Superior temporal gyrus (tissue), 1 donor: ENCODE data around the gene LRRK1.
"Not testable (repeated sequence)": the region's sequence is repeated elsewhere in the genome, so short reads cannot be mapped to it uniquely, and the experiment has no call there.

Experiments
- DNase-seq: peaks from one replicate; pipeline ENCODE4 v3.0.0-alpha.2; 2016; ENCODE audit errors: extremely low spot score

The LRRK1 gene

DNA sequence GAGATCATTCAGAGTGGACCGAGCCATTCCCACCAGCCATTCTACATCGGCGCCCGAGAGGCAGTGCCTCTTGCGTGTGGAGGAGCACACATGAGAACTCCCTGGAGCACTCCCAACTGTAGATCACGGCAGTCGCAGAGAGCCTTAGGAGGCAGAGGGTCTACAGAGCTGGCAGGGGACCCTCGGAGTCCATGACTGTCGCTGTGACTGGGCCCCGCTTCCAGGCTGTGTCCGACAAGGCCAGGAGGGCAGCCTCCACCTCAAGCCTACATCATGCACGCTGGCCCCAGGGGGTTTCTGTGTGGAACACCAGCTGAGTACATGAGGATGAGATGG lies 173.7 kb downstream of the LRRK1 start:
- DNase-seq = no peak

DNA sequence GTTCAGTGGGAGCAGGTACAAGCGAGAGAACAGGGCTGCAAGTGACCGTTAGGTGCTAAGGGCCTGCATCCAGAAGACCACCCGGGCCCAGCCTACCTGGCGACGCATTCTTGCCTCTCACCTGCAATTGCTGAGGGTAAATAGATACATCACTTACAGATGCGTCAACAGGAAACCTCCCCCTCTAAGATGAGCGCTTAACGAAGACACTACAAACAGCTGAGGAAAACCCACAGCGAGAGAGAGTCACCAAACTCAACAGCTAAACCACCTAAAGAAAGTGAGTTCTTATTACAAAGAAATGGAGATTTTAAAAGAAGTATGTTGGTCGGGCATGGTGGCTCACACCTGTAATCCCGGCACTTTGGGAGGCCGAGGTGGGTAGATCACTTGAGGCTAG lies 174.8 kb downstream of the LRRK1 start:
- no peak for DNase-seq

DNA sequence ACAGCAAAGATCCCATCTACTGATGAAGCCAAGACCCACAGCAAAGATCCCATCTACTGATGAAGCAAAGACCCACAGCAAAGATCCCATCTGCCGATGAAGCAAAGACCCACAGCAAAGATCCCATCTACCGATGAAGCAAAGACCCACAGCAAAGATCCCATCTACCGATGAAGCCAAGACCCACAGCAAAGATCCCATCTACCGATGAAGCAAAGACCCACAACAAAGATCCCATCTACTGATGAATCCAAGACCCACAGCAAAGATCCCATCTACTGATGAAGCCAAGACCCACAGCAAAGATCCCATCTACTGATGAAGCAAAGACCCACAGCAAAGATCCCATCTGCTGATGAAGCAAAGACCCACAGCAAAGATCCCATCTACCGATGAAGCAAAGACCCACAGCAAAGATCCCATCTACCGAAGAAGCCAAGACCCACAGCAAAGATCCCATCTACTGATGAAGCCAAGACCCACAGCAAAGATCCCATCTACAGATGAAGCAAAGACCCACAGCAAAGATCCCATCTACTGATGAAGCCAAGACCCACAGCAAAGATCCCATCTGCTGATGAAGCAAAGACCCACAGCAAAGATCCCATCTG lies 176.7 kb downstream of the LRRK1 start:
- DNase-seq = not testable (repeated sequence)

DNA sequence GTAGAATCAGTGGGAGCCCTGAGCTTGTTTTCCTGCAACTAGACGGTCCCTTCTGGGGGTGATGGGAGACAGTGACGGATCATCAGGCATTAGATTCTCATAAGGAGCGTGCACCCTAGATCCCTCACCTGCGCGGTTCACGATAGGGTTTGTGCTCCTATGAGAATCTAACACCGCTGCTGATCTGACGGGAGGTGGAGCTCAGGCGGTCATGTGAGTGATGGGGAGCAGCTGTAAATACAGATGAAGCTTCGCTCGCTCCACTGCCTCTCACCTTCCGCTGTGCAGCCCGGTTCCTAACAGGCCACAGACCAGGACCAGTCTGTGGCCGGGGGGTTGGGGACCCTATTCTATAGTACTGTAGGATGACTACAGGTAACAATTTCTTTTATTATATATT lies 178.0 kb downstream of the LRRK1 start:
- no peak for DNase-seq

DNA sequence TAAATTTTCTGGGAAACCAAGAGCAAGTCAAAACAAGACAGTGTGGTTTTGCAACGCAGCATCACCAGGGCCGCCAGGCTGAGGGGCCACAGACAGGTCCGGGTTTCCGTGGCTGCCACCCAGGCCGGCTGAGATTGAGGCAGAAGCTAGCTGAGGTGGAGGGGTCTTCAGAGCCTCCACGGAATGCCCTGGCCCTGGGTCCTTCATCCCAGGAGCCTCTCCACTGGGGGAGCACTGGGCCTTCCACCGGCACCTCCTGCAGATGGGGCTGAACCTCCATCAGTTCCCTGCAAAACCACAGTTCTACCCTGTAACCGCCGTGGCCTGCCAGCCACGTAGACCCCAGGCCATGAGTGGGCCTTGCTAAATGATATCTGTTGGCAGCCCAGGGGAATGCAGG lies 180.0 kb downstream of the LRRK1 start:
- no peak for DNase-seq

DNA sequence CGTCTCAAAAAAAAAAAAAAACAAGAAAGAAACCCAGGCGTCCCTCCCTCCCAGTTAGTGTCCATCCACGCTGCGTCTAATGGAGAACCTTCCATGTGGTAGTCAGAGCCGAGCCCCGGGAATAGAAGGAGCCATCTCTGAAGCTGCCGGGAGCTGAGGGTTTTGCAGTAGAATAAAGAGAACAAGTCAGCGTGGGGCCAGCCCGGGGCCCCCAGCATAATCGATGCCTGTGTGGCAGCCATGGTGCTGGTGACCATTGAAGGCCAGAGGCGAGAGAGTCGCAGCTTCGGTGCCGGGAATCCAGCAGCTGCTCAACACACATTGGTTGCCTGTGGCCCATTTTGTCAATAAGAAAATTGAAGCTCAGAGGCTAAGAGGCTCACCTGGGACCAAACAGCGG lies 181.0 kb downstream of the LRRK1 start:
- no peak for DNase-seq

DNA sequence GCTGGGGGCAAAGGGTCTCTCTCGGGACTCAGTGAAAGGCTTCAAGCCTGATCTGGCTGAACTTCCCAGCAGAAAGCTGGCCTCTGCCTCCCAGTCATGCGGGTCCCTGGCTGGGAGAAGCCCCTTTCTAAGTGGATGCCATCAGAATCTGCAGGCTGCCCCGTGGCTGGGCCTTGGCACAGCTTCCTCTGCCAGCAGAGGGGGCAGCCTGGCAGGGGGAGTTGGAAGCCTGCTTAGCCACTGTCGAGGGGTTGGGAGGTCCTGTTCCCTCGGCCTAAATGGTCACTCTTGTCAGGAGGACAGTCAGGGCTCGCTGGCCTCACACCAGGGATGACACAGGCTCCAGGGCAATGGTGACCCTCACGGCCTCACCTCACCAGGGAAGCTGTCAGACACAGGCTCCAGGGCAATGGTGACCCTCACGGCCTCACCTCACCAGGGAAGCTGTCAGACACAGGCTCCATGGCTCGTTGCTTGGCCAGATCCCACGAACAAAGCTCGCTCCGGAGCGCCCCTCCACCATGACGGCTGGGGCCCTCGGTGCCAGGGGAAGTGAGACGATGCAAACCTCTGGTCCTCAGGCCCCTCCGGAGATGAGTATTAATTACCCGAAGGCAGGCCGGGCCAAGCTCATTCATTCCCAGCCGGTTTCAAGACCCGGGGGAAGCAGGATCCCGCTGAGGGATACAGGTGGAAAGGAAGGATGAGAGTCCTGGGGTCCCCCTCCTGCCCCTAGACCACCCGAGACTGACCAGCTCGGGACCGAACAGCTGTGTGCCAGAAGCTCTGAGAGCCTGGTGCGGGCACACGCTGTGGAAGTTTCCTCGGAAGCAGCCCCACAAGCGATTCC lies 181.7 kb downstream of the LRRK1 start:
- DNase-seq = no peak

DNA sequence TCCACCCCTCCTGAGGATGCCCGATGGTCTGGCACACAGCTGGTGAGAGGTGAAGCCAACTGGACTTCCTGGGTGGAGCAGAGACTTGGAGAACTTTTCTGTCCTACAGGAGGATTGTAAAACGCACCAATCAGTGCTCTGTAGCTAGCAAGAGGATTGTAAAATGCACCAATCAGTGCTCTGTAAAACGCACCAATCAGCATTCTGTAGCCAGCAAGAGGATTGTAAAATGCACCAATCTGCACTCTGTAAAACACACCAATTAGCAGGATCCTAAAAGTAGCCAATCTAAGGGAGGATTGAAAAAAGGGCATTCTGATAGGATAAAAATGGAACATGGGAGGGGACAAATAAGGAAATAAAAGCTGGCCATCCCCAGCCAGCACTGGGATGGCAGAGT lies 182.5 kb downstream of the LRRK1 start:
- DNase-seq = no peak

DNA sequence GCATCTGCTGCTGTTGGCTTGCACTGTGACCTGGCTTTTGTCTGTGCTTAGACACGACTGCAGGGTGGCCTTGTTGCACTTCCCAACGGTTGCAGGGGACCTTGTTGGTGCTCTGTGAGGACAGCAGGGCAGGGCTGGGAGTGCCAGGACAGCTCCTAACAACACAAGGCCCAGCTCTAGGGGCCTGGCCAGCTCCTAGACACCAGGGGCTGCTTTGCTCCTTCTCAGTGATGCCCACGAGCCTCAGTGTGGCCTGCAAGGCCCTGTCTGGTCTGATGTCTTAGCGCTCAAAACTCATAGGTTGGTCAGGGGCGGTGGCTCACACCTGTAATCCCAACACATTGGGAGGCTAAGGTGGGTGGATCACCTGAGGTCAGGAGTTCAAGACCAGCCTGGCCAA lies 183.6 kb downstream of the LRRK1 start:
- no peak for DNase-seq

DNA sequence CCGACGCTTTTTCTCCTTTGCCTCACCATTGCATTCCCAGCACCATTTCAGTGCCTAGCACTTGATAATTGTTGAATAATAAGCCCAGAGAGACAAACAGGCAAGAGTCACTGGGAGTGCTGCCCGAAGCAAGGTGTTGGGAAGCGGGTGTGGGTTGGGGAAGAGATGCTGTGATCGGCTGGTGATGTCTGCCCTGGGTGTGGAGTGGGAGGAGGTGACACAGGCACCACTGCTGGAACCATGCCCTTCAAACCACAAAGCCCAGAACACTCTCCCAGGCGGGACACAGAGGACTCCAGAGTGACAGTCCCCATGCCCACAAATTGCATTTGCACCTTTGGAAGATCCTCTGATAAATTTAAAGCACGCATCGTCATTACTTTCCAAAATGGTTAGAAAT lies 184.4 kb downstream of the LRRK1 start:
- DNase-seq = no peak

DNA sequence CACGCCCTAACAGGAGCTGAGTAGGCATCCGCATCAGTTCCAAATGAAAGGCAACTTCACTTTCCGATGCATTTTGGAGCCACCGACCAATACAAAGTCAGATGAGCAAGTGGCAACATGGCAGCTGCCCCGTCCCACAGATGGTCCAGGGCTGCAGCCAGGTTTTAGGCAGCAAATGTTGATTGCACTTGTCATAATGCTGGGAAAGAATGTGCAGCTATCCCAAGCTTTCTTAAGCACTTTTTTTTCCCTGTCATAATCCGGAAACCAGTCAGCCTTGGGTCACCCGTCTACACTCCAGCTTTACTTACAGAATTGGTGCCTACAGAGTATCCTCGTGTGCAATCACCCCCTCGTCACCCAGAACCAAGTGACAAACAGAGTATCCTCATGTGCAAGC lies 185.0 kb downstream of the LRRK1 start:
- no peak for DNase-seq

DNA sequence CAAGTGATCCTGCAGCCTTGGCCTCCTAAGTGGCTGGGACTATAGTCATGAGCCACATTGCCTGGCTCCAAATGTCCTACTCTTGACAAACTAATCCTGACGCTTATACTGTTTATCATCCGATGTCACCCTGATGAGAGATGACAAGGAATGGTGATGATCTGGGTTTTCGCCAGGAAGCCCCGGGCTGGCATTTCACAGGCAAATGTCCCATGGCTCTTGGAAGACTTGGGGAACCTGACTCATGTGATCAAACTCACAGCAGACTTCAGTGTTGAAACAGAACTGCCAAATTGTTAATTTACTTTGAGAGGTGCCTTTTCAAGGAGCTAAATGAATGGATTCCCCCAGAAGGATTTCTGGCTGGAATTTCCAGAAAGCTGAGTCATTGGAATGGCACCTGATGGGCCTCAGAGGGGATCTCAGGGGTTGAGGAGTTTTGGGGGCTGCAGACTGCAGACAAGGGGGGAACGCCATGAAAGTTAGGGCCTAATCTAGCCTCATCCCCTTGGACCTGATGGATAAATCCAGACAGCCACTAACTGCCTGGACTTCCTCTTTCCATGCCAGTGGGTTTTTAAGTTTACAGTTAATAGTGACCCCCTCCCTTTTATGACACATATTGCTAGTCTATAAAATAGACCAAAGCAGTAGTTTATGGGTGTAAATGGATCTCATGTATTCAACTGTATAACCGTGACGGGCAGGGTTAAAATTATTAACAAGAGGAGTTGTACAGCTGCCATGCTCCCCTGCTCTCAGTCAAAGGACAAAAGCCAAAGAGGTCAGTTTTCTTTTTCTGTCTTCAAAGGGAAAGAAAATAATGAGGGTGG lies 186.1 kb downstream of the LRRK1 start:
- DNase-seq = no peak

DNA sequence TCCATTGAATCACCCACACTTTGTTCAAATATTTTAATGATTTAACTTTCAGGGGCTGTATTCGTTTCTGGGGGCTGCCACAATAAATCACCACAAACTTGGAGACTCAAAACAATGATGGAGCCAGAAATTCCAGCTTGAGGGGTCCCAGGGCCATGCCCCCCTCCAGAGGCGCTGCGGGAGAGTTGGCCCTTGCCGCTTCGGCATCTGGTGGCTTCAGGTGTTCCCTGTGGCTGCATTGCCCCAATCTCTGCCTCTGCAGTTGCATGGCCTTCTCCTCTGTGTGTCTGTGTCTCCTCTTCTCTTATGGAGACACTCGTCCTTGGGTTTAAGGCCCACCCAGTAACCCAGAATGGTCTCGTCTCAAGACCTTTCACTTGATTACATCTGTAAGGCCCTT lies 187.9 kb downstream of the LRRK1 start:
- DNase-seq = no peak

DNA sequence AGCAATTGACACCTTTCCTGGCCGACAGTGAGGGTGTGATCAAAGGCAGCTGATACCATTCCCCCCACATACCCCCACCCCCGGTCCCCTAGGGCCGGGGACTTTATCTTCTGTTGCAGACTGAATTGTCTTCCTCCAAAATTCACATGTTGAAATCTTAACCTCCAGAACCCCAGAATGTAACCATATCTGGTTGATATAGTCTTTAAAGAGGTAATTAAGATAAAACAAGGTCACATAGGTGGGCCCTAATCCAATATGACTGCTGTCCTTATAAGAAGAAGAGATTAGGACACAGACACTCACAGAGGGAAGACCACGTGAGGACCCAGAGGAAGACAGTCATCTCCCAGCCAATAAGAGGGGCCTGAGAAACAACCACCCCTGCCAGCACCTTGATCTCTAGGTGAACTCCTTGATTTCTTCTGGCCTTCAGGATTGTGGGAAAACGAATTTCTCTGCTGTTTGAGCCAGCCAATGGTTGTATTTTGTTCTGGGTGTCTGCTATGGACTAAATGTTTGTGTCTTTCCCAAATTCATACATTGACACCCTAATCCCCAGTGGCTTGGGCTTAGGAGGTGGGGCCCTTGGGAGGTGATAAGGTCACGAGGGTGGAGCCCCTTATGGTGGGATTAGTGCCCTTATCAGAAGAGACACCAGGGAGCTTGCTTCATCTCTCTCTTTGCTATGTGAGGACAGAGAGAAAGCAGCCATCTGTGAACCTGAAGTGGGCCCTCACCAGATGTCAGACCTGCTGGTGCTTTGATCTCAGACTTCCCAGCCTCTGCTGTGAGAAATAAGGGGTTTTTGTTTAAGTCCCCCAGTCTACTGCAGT lies 188.7 kb downstream of the LRRK1 start:
- no peak for DNase-seq

DNA sequence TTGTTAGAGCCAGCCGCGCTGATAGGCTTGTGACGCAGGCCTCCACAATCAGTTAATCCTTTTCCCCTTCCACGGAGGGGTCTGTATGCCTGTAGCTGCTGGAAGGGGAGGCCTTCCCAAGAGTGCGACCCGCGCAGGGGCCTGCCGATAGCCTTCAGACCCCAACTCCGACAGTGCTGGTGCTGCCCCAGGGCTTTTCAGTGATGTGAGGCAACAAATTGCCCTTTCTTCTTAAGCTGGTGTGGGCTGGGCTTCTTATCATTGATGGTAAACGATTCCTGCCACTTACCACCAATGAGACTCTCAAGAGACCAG lies 189.3 kb downstream of the LRRK1 start:
- DNase-seq = no peak

DNA sequence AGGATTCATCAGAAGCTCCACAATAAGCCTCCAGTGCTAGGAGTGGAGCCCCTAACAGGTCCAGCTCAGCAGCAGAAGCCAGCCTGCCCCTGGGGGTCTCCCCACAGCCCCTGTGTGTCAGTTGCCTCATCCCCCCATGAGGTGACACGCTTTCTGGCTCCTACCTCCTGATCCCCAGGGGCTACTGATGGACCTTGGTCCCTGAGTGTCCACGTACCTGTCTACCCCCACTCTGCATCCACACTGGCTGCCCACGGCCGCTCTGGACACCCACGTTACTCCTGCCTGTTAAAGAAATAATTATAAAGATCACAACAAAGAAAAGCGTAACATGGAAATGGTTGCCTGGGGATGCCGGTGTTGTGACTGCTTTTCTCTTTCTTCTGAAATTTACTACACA lies 189.6 kb downstream of the LRRK1 start:
- DNase-seq = no peak

DNA sequence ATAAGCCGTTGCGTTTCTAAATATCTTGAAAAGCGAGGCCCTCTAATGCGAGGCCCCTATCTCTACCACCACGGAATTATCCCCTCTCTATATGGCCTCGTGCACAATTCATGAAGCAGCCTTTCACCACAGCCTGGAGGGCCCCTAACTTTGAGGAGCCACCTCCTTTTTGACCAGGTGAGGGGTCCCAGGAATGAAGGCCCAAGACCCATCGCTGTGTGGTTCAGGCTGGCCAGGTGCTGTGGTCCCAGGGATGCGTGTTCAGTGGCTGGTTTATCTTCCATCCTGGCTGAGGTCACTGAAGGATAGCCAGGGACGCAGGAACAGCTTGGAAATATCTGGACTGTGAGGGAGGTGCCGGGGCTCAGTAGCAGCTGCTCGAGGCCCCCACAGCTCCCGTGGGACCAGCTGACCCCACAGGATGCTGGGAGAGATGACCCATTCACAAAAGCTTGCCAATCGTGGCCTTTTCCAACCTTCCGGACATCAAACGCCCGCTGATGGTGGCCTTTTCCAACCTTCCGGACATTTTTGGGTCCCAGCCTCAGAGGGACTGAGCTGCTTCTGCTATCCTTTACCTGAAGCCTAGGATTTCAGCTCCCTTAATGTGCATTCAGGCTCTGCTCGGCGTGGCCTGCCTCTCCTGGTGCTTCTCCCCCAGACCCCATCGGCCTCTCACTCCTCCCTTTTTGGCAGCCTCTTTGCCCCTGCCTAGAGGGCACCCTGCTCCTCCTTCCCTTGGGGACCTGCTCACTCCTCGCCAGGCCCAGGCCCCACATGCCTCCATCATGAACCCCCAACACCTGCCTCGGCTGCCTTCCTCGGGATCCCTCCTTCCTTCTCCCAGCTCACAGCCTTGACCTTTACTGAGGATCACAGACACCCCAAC lies 191.8 kb downstream of the LRRK1 start:
- no peak for DNase-seq

DNA sequence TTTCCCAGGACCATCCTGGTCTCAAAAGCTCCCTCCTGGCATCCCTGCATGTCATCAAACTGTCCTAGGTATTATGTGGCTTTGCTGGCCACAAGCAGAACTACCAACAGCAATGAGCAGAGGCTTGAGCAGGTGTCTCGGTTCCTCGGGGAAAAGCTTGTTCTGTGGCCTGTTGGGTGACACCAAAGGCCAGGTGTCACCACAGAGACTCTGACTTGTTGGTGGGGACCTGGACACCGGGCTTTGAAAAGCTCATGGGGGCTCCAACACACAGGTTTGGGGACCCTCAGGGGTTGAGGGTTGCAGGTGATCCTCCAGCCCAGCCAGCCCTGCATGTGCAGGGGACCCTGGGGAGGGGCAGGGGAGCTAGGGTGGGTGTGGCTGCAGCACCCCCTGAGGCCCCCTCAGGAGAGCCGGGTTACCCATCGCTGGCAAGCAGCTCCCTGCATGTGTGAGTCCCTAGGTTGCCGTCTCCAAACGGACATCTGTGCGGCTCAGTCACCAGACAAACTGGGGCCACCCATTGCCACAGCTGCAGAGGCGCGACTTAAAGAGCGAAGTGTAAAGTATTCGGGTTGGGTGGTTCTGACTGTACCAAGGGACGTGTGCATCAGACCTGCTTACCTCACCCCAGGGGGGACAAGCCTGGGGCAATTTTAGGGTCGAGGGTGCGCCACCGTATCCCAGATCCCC lies 192.6 kb downstream of the LRRK1 start:
- DNase-seq = no peak

DNA sequence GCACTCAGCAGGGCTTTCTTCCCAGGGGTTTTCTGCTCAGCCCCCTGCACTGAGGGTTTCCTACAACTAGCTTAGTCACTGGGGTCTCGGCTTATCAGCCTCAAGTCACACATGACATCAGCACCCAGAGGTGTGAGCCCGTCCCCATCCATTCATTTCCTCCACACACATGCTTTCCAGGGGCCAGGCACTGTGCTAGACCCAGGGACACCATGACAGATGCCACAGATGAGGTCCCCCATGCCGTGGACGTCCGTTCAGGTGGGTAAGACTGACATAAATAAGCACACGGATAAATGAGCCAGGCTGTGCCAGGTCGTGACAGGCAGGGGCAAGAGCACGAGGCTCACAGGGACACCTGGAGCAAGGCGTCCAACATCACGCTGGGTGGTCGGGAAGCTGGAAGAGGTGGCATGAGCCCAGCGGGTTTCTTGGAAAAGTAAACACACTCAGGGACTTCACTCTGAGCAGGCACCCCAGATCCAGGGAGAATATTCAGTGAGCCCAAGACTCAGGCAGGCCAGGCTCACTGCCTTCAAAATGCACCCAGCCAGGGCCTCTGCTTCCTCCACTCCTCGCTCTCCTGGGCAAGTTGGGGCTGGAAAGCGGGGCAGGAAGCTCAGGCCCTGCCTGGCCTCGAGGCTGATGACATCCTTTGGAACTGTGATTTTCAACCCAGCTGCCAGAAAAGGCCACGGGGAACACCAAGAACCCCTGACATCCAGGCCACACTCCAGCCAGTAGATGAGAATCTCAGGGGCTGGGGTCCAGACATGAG lies 193.4 kb downstream of the LRRK1 start:
- no peak for DNase-seq
